Activated CD8-positive, alpha-beta T cell treated with anti-CD3 and anti-CD28 coated beads for 36 hours (primary cell): ENCODE results near the gene ERC2. TPM values are rescaled to one million over a fixed set of nuclear protein-coding genes. Genes with fewer than 3 reads are reported as not detected.

Experiments
- ATAC-seq: fragments of 200-7000 bp; cut with Tn5 transposase; one replicate; pipeline ENCODE4 v1.10.0; 2021; ENCODE audit warnings: mild to moderate bottlenecking, moderate library complexity
- CTCF ChIA-PET: fragments of 350-600 bp; sonication (Branson Sonifier 250); formaldehyde crosslinking; loops from one replicate; lab custom pipeline; 2021; ENCODE audit warnings: antibody characterized with exemption; lab: Charles Lee
- POLR2A ChIA-PET: fragments of 350-600 bp; sonication (Branson Sonifier 250); formaldehyde crosslinking; loops from one replicate; lab custom pipeline; 2021; ENCODE audit warnings: antibody characterized with exemption; lab: Charles Lee
- DNase-seq: peaks from one replicate; pipeline ENCODE4 v3.0.0-alpha.2; 2020
- H3K27ac Mint-ChIP-seq: one replicate; pipeline ENCODE4 v1.8.0; 2021; ENCODE audit warnings: mild to moderate bottlenecking, mixed read lengths
- H3K27me3 Mint-ChIP-seq: one replicate; pipeline ENCODE4 v1.8.0; 2021; ENCODE audit warnings: mixed read lengths
- H3K36me3 Mint-ChIP-seq: one replicate; pipeline ENCODE4 v1.8.0; 2021; ENCODE audit warnings: low read depth, mixed read lengths
- H3K4me1 Mint-ChIP-seq: one replicate; pipeline ENCODE4 v1.8.0; 2021; ENCODE audit warnings: low read depth, mixed read lengths
- H3K4me3 Mint-ChIP-seq: one replicate; pipeline ENCODE4 v1.8.0; 2021; ENCODE audit warnings: mild to moderate bottlenecking, moderate library complexity, mixed read lengths
- H3K9me3 Mint-ChIP-seq: one replicate; pipeline ENCODE4 v1.8.0; 2021; ENCODE audit warnings: mixed read lengths
- CTCF ChIP-seq: fragments of 200-600 bp; IDR thresholded peaks from one replicate; pipeline ENCODE4 v1.8.0; 2022; ENCODE audit warnings: antibody characterized with exemption, mild to moderate bottlenecking
- intact Hi-C: fragments of 100-400 bp; cut with micrococcal nuclease; formaldehyde crosslinking; loops from one replicate; pipeline ENCODE4 v1.10.0; 2022
- total RNA-seq, 2 experiments: library from RNA; stranded (reverse); gene quantifications; one replicate each; pipeline ENCODE4 v1.2.3, GENCODE V29; 2021

ERC2 gene
- total RNA-seq, 2 experiments from 2014 or later = 0.18 to 0.52 TPM

- H3K27ac Mint-ChIP-seq = no peak overlapping the region
- H3K4me1 Mint-ChIP-seq = no peaks in the 10 kb centered on the region
- peak; percentile 38 for TF ChIP-seq CTCF
- no peaks in the 10 kb centered on the region for H3K36me3 Mint-ChIP-seq
- DNase-seq = no peak
- no peak overlapping the region for H3K4me3 Mint-ChIP-seq
- ChIA-PET POLR2A (interaction anchor here (0.6 kb wide), 1 partner anchor 572 kb away, joined by 3 read pairs; no protein-coding TSS in a partner anchor), CTCF (interaction anchor here (1.0 to 1.4 kb wide), 2 partner anchors 10 to 19 kb away, joined by 3 to 4 read pairs; no protein-coding TSS in a partner anchor)
- intact Hi-C loops = loop anchor here (10.0 kb wide), 1 partner anchor 262 kb away; the partner anchor contains the start of gene WNT5A
- ATAC-seq = no peak
- no peaks in the 10 kb centered on the region for H3K27me3 Mint-ChIP-seq
- no peaks in the 10 kb centered on the region for H3K9me3 Mint-ChIP-seq
Measured at GRCh38 chr3:55746808-55747413, 721.4 kb downstream of the ERC2 start.

DNA sequence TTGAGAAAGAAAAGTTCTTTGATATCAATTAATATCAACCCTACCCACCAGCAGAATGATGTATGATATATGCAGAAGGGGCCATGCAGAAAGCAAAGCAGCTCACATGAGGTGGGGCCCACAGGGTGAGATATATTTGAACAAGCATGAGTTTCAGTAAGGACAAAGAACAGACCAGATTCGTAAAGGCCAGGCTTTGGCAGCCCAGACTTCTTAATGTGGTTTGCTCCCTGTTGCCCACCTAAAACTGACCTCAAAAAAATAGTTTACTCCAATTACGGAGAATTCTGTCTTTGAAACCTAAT, 725.5 kb downstream of the ERC2 start:
- Mint-ChIP-seq H3K4me1 (no peaks in the 10 kb centered on the region), H3K4me3 (no peak overlapping the region), H3K36me3 (no peaks in the 10 kb centered on the region), H3K27me3 (peaks cover 2% of the 10 kb centered on the region), H3K9me3 (no peaks in the 10 kb centered on the region), H3K27ac (no peak overlapping the region)
- POLR2A ChIA-PET = no interaction called here
- ATAC-seq (no peak), DNase-seq (no peak)
- TF ChIP-seq CTCF = no peak
- intact Hi-C loops = loop anchor here (10.0 kb wide), 1 partner anchor 258 kb away; the partner anchor contains the start of gene WNT5A
- CTCF ChIA-PET = no interaction called here

DNA sequence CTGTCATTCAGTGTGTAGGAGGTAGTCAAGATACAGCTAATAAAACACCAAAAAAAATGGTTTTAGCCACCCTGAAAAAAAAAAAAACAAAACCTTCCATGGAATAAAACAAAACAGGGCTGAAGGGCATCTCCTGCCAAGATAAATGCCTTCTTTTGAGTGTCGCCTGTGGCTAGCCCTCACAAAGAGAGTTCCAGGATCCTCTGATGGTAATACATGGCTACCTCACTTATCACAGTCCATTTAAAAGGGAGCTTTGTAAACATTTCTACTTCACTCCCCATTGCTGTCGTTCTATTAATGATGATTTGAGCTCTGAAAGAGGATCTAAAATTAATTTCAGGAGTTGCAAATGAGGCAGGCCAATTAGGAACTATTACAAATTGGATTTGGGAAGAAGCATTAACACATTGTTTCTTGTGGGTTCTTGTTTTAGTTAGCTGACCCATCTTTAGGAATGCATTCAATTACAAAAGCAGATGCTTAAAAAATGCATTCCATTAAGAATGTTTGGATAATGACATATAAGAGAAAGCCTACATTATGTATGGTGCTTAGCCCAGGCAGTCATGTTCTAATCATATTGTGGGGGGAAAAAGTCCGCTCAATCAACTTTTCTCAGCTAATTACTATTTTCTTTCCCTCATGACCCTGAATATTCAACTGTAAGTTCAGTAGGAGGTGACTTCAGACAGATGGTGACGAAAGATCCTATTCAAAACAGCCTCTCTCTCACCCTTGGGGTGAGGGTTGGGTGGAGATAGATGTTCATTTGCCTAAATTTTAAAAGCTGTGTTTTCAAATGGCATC, 726.0 kb downstream of the ERC2 start:
- H3K36me3 Mint-ChIP-seq = no peaks in the 10 kb centered on the region
- intact Hi-C loops = loop anchor here (10.0 kb wide), 1 partner anchor 257 kb away; the partner anchor contains the start of gene WNT5A
- ChIA-PET POLR2A (no interaction called here), CTCF (no interaction called here)
- H3K27me3 Mint-ChIP-seq = peaks cover 2% of the 10 kb centered on the region
- TF ChIP-seq CTCF = no peak
- no peak for ATAC-seq
- H3K4me1 Mint-ChIP-seq = no peaks in the 10 kb centered on the region
- H3K27ac Mint-ChIP-seq = no peak overlapping the region
- H3K4me3 Mint-ChIP-seq = no peak overlapping the region
- no peak for DNase-seq
- H3K9me3 Mint-ChIP-seq = no peaks in the 10 kb centered on the region

GRCh38 chr3:55737186-55737585, 731.1 kb downstream of the ERC2 start:
- ChIA-PET POLR2A (no interaction called here), CTCF (no interaction called here)
- ATAC-seq = no peak
- Mint-ChIP-seq H3K4me3 (no peak overlapping the region), H3K27ac (no peak overlapping the region), H3K27me3 (peaks cover 2% of the 10 kb centered on the region), H3K36me3 (no peaks in the 10 kb centered on the region), H3K9me3 (no peaks in the 10 kb centered on the region), H3K4me1 (no peaks in the 10 kb centered on the region)
- no peak for TF ChIP-seq CTCF
- intact Hi-C loops = no loop called here
- DNase-seq = no peak

- no peaks in the 10 kb centered on the region for H3K9me3 Mint-ChIP-seq
- H3K4me3 Mint-ChIP-seq = no peak overlapping the region
- peaks cover 2% of the 10 kb centered on the region for H3K27me3 Mint-ChIP-seq
- no peak for TF ChIP-seq CTCF
- CTCF ChIA-PET = no interaction called here
- no peak overlapping the region for H3K27ac Mint-ChIP-seq
- H3K4me1 Mint-ChIP-seq = no peaks in the 10 kb centered on the region
- H3K36me3 Mint-ChIP-seq = no peaks in the 10 kb centered on the region
- ATAC-seq (no peak), DNase-seq (no peak)
- POLR2A ChIA-PET = no interaction called here
- intact Hi-C loops = no loop called here
Measured at GRCh38 chr3:55735976-55736375, 732.3 kb downstream of the ERC2 start.
